ENCODE measurements around the gene FCRLA. TPM values are rescaled to one million over a fixed set of nuclear protein-coding genes. Genes with fewer than 3 reads are reported as not detected.

Gene FCRLA
- total RNA-seq, 1 donor: 0.90 TPM

GRCh38 chr1:161739865-161740566, 33.0 kb downstream of the FCRLA start:
- DNase-seq (ENCODE audit: low read depth): no peak
- TF ChIP-seq, protein P1, sequence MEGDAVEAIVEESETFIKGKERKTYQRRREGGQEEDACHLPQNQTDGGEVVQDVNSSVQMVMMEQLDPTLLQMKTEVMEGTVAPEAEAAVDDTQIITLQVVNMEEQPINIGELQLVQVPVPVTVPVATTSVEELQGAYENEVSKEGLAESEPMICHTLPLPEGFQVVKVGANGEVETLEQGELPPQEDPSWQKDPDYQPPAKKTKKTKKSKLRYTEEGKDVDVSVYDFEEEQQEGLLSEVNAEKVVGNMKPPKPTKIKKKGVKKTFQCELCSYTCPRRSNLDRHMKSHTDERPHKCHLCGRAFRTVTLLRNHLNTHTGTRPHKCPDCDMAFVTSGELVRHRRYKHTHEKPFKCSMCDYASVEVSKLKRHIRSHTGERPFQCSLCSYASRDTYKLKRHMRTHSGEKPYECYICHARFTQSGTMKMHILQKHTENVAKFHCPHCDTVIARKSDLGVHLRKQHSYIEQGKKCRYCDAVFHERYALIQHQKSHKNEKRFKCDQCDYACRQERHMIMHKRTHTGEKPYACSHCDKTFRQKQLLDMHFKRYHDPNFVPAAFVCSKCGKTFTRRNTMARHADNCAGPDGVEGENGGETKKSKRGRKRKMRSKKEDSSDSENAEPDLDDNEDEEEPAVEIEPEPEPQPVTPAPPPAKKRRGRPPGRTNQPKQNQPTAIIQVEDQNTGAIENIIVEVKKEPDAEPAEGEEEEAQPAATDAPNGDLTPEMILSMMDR (IDR thresholded peaks at IDR 0.05; ENCODE audit: insufficient read depth, low read length): no peak
- no peak overlapping the region for H3K4me3 ChIP-seq (ENCODE audit: low read depth, low read length)

- no peak for DNase-seq (ENCODE audit: low read depth)
These were observed 33.9 kb downstream of the FCRLA start for GRCh38 chr1:161740921-161741320.

DNA sequence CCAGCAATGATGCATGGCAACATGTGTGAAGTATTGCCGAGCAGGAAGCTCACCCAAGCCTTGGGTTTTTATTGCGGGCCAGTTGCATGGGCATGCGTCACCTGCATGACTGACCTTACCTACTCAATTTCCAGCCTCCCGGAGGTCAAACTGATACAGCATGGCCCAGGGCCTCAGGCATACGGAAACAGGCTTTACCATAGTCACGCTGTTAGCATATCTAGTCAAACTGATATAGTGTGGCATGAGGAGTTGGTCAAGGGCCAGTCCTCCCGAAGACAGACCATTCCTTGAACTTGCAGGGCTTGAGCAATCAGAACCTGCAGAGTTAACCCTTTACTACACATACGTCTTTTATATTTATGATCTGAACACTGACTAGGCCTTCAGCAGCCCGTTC, 36.2 kb downstream of the FCRLA start:
- no peak overlapping the region for H3K4me3 ChIP-seq (ENCODE audit: low read depth, low read length)
- no peak for DNase-seq (ENCODE audit: low read depth)
- TF ChIP-seq, protein P1 (IDR thresholded peaks at IDR 0.05; ENCODE audit: insufficient read depth, low read length): no peak

More at GRCh38 chr1:161740921-161741320, 33.9 kb downstream of the FCRLA start:
- TF ChIP-seq, protein P1 (IDR thresholded peaks at IDR 0.05; ENCODE audit: insufficient read depth, low read length): no peak
- H3K4me3 ChIP-seq (ENCODE audit: low read depth, low read length): no peak overlapping the region

GRCh38 chr1:161747801-161748200, 40.8 kb downstream of the FCRLA start:
- no peak overlapping the region for H3K4me3 ChIP-seq (ENCODE audit: low read depth, low read length)
- TF ChIP-seq, protein P1 (IDR thresholded peaks at IDR 0.05; ENCODE audit: insufficient read depth, low read length): no peak
- no peak for DNase-seq (ENCODE audit: low read depth)

- DNase-seq (ENCODE audit: low read depth): peak; percentile 96
- H3K4me3 ChIP-seq (ENCODE audit: low read depth, low read length): peak within 1 kb of the TSS; percentile 96
- TF ChIP-seq, protein P1 (IDR thresholded peaks at IDR 0.05; ENCODE audit: insufficient read depth, low read length): peak; percentile 16
These were observed 42.7 kb downstream of the FCRLA start, which contains the start of gene DUSP12 for GRCh38 chr1:161749509-161750407. Gene DUSP12, plus strand, starts transcription at chr1:161749786. Its CDS starts 16 bp downstream, at chr1:161749802.

DNA sequence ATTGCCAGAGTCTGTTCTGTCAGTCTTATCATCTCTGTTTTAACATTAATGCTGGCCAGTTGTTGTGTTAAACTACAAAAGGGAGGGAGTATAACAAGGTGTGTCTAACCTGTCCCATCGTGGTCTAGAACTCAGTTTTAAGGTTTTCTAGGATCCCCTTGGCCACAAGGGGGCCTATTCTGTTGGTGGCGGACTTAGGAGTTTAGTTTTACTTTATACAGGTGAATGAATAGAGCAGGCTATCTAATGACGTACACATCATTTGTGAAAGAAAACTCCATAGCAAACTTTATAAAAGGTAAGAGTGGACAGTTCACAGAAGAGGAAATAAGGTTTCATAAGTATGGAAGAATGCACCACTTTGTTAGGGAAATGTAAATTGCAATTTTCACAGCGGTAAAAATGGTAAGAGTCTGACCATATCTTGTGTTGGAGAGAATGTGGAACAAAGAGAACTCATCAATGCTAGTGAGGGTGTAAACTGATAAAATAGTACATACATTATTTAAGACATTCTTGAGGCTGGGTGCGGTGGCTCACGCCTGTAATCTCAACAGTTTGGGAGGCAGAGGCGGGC, 56.6 kb downstream of the FCRLA start:
- DNase-seq (ENCODE audit: low read depth): no peak
- TF ChIP-seq, protein P1 (IDR thresholded peaks at IDR 0.05; ENCODE audit: insufficient read depth, low read length): peak; percentile 48
- H3K4me3 ChIP-seq (ENCODE audit: low read depth, low read length): no peak overlapping the region

Small RNAs within 50 kb of the gene (small RNA-seq; reads per million reads assigned to genes)
- gene RF00019 (not detected), gene RN7SL466P (not detected)

Other genes with a start within 250 kb of the FCRLA start
- 0.99 TPM in 1 of 2 replicates, not detected in the other for gene FCGR2A, start 201.8 kb upstream of the FCRLA start, total RNA-seq (ENCODE audit: low replicate concordance)
- 0.45 TPM in 1 of 2 replicates, not detected in the other for gene HSPA6, start 182.7 kb upstream of the FCRLA start, total RNA-seq (ENCODE audit: low replicate concordance)
- gene FCGR3A, start 157.4 kb upstream of the FCRLA start, total RNA-seq (ENCODE audit: low replicate concordance): not detected in 2 replicates
- gene FCGR3B, start 76.1 kb upstream of the FCRLA start, total RNA-seq (ENCODE audit: low replicate concordance): not detected in 2 replicates
- gene FCGR2B, start 44.1 kb upstream of the FCRLA start, total RNA-seq (ENCODE audit: low replicate concordance): not detected in 2 replicates
- 3.0 and 4.7 TPM in 2 replicates for gene FCRLB, start 14.3 kb downstream of the FCRLA start, total RNA-seq (ENCODE audit: low replicate concordance)
- gene DUSP12, start 42.6 kb downstream of the FCRLA start, total RNA-seq (ENCODE audit: low replicate concordance): 23.6 and 27.8 TPM in 2 replicates
- gene ATF6, start 59.1 kb downstream of the FCRLA start, total RNA-seq (ENCODE audit: low replicate concordance): 13.7 and 32.8 TPM in 2 replicates

Measured in fibroblast of the aortic adventitia (primary cell).